ENCODE results near the gene RTN4. TPM values are rescaled to one million over a fixed set of nuclear protein-coding genes. Genes with fewer than 3 reads are reported as not detected.
A peak's percentile ranks its signal among the peaks of the same experiment; 100 is the strongest.

The RTN4 gene
- total and polyA plus RNA-seq, 2 of the 4 experiments (the other 2 are of a cell fraction) = 77.8 to 588 TPM

DNA sequence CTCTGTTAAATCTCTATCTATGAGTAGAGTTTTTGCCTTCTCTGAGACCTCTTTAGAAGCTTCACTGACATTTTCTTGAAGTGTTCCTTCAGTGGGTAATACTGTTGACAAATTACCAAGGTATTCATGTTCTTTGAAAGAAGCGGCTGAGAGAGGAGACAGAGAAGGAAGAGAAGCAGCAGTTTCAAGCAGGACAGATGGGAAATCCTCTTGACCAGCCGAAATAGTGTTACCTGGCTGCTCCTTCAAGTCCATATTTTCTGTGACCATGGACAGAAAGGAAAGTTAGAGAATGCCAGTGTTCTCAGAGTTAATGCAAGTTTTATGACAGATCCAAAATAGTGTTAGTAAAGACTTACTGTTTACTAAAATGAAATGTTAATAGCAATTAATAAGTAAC, 23.0 kb downstream of the RTN4 start:
- no TSS peak for BruUV-seq (replicated peaks)
- H4K91ac ChIP-seq (ENCODE audit: insufficient read depth, low read depth, low read length) = no peak overlapping the region
- ATAC-seq (ENCODE audit: low read depth) (no peak), DNase-seq (no peak)
- dilution Hi-C loops (cut with HindIII; ENCODE audit: low sequenced_read_pairs, unreplicated experiment) (no loop called here), intact Hi-C loops (cut with micrococcal nuclease) (no loop called here), in situ Hi-C loops (cut with MboI; ENCODE audit: low sequenced_read_pairs) (no loop called here)
- no peak overlapping the region for H3K4me2 ChIP-seq (ENCODE audit: low read depth, low read length)
- no peak overlapping the region for H4K5ac ChIP-seq (ENCODE audit: low read depth, low read length)
- H3K9me1 ChIP-seq (ENCODE audit: insufficient read depth, low read length) = peaks cover 28% of the 10 kb centered on the region
- H2BK20ac ChIP-seq (ENCODE audit: low read depth, low read length) = no peak overlapping the region
- H3K9me3 ChIP-seq (ENCODE audit: control insufficient read depth, insufficient read depth, low read length) = no peaks in the 10 kb centered on the region
- no peak overlapping the region for H3K18ac ChIP-seq (ENCODE audit: low read depth, low read length)
- no peak overlapping the region for H3K4ac ChIP-seq (ENCODE audit: low read depth, low read length)
- no peak overlapping the region for H2AK5ac ChIP-seq (ENCODE audit: low read depth, low read length)
- H2BK5ac ChIP-seq (ENCODE audit: low read depth, low read length, poor library complexity, severe bottlenecking) = no peak overlapping the region
- no peak overlapping the region for H3K56ac ChIP-seq (ENCODE audit: extremely low read depth, insufficient read depth, low read length)
- H3K36me3 ChIP-seq (ENCODE audit: control insufficient read depth, insufficient read depth, low read length) = peaks cover 4% of the 10 kb centered on the region
- H3K4me3 ChIP-seq (ENCODE audit: insufficient read depth, low read depth, low read length) = no peak overlapping the region
- no peak overlapping the region for H2AFZ ChIP-seq (replicated peaks; ENCODE audit: low read length, poor library complexity)
- peaks cover 0 to 54% of the 10 kb centered on the region in 2 experiments; a peak in 2 of 4 replicates for H3K79me1 ChIP-seq (ENCODE audit: low read depth in 1 of 2, low read length in 2 of 2)
- TF ChIP-seq FOS (IDR thresholded peaks at IDR 0.05; ENCODE audit: low read depth, low read length) (no peak), CEBPB (IDR thresholded peaks at IDR 0.05; ENCODE audit: low read depth, low read length) (no peak), BHLHE40 (IDR thresholded peaks at IDR 0.05; ENCODE audit: low read depth, low read length) (no peak), CHD1 (IDR thresholded peaks at IDR 0.05; ENCODE audit: low read depth, low read length) (no peak), RAD21 (IDR thresholded peaks at IDR 0.05; ENCODE audit: low read length) (no peak), SMC3 (IDR thresholded peaks at IDR 0.05; ENCODE audit: low read depth, low read length) (no peak), POLR2A (IDR thresholded peaks at IDR 0.05; ENCODE audit: low read depth, low read length) (no peak), MAZ (IDR thresholded peaks at IDR 0.05; ENCODE audit: borderline replicate concordance, low read depth, low read length) (no peak), RCOR1 (IDR thresholded peaks at IDR 0.05; ENCODE audit: insufficient replicate concordance, low read length) (no peak), RFX5 (IDR thresholded peaks at IDR 0.05; ENCODE audit: low read depth, low read length) (no peak), MAFK (IDR thresholded peaks at IDR 0.05; ENCODE audit: low read depth, low read length) (no peak), MXI1 (IDR thresholded peaks at IDR 0.05; ENCODE audit: borderline replicate concordance, low read depth, low read length) (no peak), NFE2L2 (IDR thresholded peaks at IDR 0.05; ENCODE audit: low read depth, low read length) (no peak)
- TF ChIP-seq, protein P1, sequence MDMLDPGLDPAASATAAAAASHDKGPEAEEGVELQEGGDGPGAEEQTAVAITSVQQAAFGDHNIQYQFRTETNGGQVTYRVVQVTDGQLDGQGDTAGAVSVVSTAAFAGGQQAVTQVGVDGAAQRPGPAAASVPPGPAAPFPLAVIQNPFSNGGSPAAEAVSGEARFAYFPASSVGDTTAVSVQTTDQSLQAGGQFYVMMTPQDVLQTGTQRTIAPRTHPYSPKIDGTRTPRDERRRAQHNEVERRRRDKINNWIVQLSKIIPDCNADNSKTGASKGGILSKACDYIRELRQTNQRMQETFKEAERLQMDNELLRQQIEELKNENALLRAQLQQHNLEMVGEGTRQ (IDR thresholded peaks at IDR 0.05; ENCODE audit: low read depth, low read length) = no peak
- TF ChIP-seq, protein P2, sequence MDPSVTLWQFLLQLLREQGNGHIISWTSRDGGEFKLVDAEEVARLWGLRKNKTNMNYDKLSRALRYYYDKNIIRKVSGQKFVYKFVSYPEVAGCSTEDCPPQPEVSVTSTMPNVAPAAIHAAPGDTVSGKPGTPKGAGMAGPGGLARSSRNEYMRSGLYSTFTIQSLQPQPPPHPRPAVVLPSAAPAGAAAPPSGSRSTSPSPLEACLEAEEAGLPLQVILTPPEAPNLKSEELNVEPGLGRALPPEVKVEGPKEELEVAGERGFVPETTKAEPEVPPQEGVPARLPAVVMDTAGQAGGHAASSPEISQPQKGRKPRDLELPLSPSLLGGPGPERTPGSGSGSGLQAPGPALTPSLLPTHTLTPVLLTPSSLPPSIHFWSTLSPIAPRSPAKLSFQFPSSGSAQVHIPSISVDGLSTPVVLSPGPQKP (IDR thresholded peaks at IDR 0.05; ENCODE audit: borderline replicate concordance, low read depth, low read length) = no peak
- TF ChIP-seq, protein P3, sequence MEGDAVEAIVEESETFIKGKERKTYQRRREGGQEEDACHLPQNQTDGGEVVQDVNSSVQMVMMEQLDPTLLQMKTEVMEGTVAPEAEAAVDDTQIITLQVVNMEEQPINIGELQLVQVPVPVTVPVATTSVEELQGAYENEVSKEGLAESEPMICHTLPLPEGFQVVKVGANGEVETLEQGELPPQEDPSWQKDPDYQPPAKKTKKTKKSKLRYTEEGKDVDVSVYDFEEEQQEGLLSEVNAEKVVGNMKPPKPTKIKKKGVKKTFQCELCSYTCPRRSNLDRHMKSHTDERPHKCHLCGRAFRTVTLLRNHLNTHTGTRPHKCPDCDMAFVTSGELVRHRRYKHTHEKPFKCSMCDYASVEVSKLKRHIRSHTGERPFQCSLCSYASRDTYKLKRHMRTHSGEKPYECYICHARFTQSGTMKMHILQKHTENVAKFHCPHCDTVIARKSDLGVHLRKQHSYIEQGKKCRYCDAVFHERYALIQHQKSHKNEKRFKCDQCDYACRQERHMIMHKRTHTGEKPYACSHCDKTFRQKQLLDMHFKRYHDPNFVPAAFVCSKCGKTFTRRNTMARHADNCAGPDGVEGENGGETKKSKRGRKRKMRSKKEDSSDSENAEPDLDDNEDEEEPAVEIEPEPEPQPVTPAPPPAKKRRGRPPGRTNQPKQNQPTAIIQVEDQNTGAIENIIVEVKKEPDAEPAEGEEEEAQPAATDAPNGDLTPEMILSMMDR (conservative IDR thresholded peaks at IDR 0.05; ENCODE audit: low read depth, low read length) = no peak
- no peak overlapping the region for H2BK120ac ChIP-seq (ENCODE audit: low read depth, low read length)
- 100% methylated on average over 2 of the region's 2 CpGs; no CpG with 5 or more reads in 1 of the 2 experiments for WGBS, 2 experiments (ENCODE audit: extremely low coverage in 2 of 2, insufficient read length in 1 of 2)
- POLR2A ChIA-PET (ENCODE audit: unreplicated experiment) = no interaction called here
- H3K9ac ChIP-seq (ENCODE audit: low read depth, low read length) = no peak overlapping the region
- CTCF ChIA-PET = interaction anchor here (2.5 kb wide), 1 partner anchor 141 kb away, joined by 8 read pairs; no protein-coding TSS in a partner anchor
- H2AK9ac ChIP-seq (replicated peaks; ENCODE audit: low read depth, low read length, poor library complexity) = no peak overlapping the region
- peaks cover 97% of the 10 kb centered on the region for H4K20me1 ChIP-seq (ENCODE audit: insufficient read depth, low read length)
- no peak overlapping the region for H4K8ac ChIP-seq (ENCODE audit: low read depth in 2 of 2, low read length in 2 of 2)
- no peak overlapping the region for H2BK15ac ChIP-seq (ENCODE audit: low read depth, low read length)
- no peak overlapping the region for H3K14ac ChIP-seq (replicated peaks; ENCODE audit: low read depth, low read length)
- no peak overlapping the region for H3K27ac ChIP-seq (ENCODE audit: insufficient read depth, low read length)
- 0 out of 2 replicates have a peak overlapping the region, but pooled peaks have one; percentile 18 for H3K23ac ChIP-seq (ENCODE audit: low read depth, low read length)
- H3K27me3 ChIP-seq (ENCODE audit: control insufficient read depth, insufficient read depth, low read length) = no peaks in the 10 kb centered on the region
- peaks cover 22% of the 10 kb centered on the region for H3K4me1 ChIP-seq (ENCODE audit: control insufficient read depth, insufficient read depth, low read length)
